Omental fat pad (tissue), 4 donors: ENCODE data around the gene RUSF1. TPM values are rescaled to one million over a fixed set of nuclear protein-coding genes. Genes with fewer than 3 reads are reported as not detected.

Experiments
- ATAC-seq: fragments of 150-250 bp; one replicate; pipeline ENCODE4 v1.9.1; 2016; ENCODE audit warnings: mild to moderate bottlenecking, moderate library complexity; ENCODE audit not compliant: low FRiP score
- DNase-seq: peaks from one replicate; pipeline ENCODE4 v3.0.0-alpha.2; 2019; ENCODE audit warnings: low spot score
- CTCF ChIP-seq, 3 donors: fragments of 450-650 bp; IDR thresholded peaks; one replicate each; pipeline ENCODE4 v1.5.1; 2016 to 2017; ENCODE audit warnings: antibody characterized with exemption in 3 of 3, mild to moderate bottlenecking in 3 of 3, moderate library complexity in 2 of 3
- total RNA-seq, 4 donors: library from RNA; depleted of rRNA; stranded (reverse); fragments of >200 nt; gene quantifications; one replicate each; pipeline ENCODE4 v1.1.0, GENCODE V29; 2016

RUSF1 gene
- total RNA-seq, 4 donors from 2014 or later: 35.3 to 56.7 (median 48.9) TPM

- no peak for ATAC-seq
- no peak for DNase-seq
- no peak for TF ChIP-seq CTCF (IDR thresholded peaks at IDR 0.05)
Observed at GRCh38 chr16:31473264-31473984, 34.8 kb downstream of the RUSF1 start.

- DNase-seq (peak; percentile 68), ATAC-seq (peak; percentile 82)
Observed at GRCh38 chr16:31472709-31473203, 35.4 kb downstream of the RUSF1 start.

GRCh38 chr16:31471875-31472708 is 36.1 kb downstream of the RUSF1 start, which contains the start of gene TGFB1I1:
Gene TGFB1I1 (plus strand): TSS chr16:31472152. CDS start chr16:31472189, 37 bp downstream.
- ATAC-seq: peak; percentile 56
- DNase-seq: no peak
- no peak for TF ChIP-seq CTCF (IDR thresholded peaks at IDR 0.05)

More at GRCh38 chr16:31472709-31473203, 35.4 kb downstream of the RUSF1 start:
- TF ChIP-seq CTCF (IDR thresholded peaks at IDR 0.05): no peak

- TF ChIP-seq CTCF (IDR thresholded peaks at IDR 0.05): no peak
- ATAC-seq (no peak), DNase-seq (no peak)
Observed at GRCh38 chr16:31471241-31471874, 36.8 kb downstream of the RUSF1 start.

GRCh38 chr16:31470615-31471014 is 37.6 kb downstream of the RUSF1 start:
- DNase-seq: no peak
- no peak for ATAC-seq
- TF ChIP-seq CTCF (IDR thresholded peaks at IDR 0.05): no peak

- DNase-seq: no peak
- ATAC-seq: no peak
- no peak for TF ChIP-seq CTCF (IDR thresholded peaks at IDR 0.05)
Observed at GRCh38 chr16:31467858-31468257, 40.3 kb downstream of the RUSF1 start.
